Inflammatory macrophage treated with lipopolysaccharide for 1 hour (primary cell): Measurements from ENCODE around the gene OR5K1.
A peak's percentile ranks its signal among the peaks of the same experiment; 100 is the strongest.

Experiments
- DNase-seq, 2 donors: peaks; one replicate each; pipeline ENCODE4 v3.0.0-alpha.2; 2020 to 2022

OR5K1 gene

GRCh38 chr3:98462901-98463300 lies at the start of gene OR5K1:
Gene OR5K1, plus strand, starts transcription at chr3:98463201. Its CDS starts 6,376 bp downstream, at chr3:98469577.
- no peak for DNase-seq

DNA sequence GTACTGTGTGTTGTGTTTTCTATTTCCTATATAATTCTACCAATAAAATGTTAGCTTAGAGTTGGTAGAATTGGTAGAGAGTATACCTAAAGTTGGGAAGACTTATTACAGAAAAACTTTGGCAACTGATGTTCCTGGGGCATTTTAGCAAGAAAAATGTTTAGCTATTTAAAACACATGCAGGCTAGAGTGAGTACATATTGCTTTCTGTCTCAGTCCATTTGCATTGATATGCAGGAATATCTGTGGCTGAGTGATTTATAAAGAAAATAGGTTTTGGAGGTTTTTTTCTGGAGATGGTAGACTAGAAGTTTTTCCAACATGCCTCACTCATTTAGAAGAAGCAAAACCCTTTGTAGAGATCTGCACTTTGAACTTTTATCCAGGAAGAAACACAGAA lies 30.4 kb upstream of the OR5K1 start:
- DNase-seq: no peak

- DNase-seq: no peak
Observed at GRCh38 chr3:98433764-98434163, 29.2 kb upstream of the OR5K1 start.

DNA sequence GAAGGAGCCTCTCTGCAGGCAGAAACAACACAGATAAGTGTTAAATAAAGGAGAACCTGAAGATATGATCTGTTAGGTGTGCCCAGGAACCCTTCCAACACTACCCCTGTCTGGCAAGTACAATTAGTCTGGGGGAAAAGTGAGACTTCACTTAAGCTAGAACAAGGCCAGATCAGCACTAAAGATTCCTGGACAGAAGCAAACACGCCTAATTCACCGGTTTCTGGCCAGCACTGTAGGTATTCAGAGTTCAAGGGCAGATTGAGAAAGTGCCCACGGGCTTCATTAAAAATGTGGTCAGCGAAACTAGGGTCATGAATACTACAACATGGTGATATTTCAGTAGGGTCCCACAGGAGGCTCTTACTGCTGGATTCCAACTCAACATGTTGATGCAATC lies 28.6 kb upstream of the OR5K1 start:
- no peak for DNase-seq

- DNase-seq: no peak
Observed at GRCh38 chr3:98440283-98440682, 22.7 kb upstream of the OR5K1 start.

GRCh38 chr3:98445949-98446406 lies 17.0 kb upstream of the OR5K1 start:
- DNase-seq: no peak

DNA sequence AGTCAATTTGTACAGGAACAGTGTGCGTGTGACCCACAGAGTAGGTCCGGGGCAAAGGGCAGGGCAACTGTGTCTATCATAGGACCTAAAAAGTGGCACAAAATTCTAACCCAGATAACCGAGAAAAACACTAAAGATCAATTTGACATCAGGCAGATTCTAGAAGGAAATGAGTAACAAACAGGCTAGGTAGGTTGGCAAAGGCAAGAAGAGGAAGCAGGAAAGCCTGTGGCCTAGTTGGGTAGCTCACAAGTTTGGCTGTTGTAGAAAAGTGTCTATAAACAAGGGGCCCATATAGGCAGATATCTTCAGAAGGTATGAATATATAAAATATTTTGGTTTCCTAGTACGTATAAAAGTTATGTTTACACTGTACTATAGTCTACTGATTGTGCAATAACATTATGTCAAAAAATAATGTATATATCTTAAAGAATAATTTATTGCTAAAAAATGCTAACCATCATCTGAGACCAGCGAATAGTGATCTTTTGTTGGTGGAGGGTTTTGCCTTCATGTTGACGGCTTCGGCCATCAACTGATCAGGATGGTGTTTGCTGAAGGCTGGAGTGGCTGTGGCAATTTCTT lies 13.3 kb upstream of the OR5K1 start:
- DNase-seq: no peak

GRCh38 chr3:98450372-98450771 lies 12.6 kb upstream of the OR5K1 start:
- no peak for DNase-seq

- no peak for DNase-seq
Observed at GRCh38 chr3:98453827-98454226, 9.2 kb upstream of the OR5K1 start.

GRCh38 chr3:98454929-98455328 lies 8.1 kb upstream of the OR5K1 start:
- DNase-seq: no peak

GRCh38 chr3:98457543-98457942 lies 5.5 kb upstream of the OR5K1 start:
- no peak for DNase-seq

DNA sequence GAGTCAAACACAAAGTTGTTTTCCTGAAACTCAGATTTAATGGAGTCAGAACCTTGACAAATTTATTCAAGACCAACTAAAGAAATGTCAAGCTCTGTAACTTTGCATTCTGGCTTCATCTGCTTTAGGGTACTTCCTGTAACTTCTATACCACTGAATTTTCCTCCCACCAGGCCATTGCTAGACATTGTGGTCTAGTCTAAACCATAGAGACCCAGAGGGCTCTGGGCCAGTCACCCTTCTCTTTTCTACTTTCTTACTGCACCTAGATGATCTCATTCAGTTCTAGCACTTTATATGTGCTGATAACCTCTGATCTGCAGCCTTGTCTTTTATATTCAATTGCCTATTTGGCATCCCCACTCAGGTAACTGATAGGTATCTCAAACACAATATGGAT lies 2.8 kb upstream of the OR5K1 start:
- DNase-seq: no peak

- no peak for DNase-seq
Observed at GRCh38 chr3:98482717-98483482, 19.9 kb downstream of the OR5K1 start.

DNA sequence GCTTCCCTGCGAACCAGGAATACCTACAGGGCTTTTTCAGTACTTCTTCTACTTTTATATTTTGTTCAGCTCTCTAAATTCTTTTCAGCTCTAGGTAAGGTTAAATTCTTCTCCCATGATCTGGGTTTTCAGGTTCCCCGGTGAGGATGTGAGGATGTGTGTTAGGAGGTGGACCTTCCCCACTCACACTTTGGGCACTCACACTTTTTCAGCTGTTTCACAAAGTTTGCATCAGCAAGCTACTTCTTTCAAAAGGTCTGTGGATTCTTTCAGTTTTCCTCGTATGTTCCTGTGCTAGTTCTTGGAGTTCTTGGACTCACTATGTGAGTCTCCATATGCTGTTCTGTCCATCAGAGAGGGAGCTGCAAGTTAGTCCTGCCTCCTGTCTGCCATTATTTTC lies 20.6 kb downstream of the OR5K1 start:
- no peak for DNase-seq

GRCh38 chr3:98497381-98497780 lies 34.4 kb downstream of the OR5K1 start, which contains the start of gene OR5K2:
Gene OR5K2, plus strand, starts transcription at chr3:98497681. Its CDS starts 0 bp downstream, at chr3:98497681.
- no peak for DNase-seq

GRCh38 chr3:98500019-98500418 lies 37.0 kb downstream of the OR5K1 start:
- no peak for DNase-seq

GRCh38 chr3:98501270-98501669 lies 38.3 kb downstream of the OR5K1 start:
- no peak for DNase-seq

- DNase-seq: no peak
Observed at GRCh38 chr3:98501863-98502576, 39.0 kb downstream of the OR5K1 start.

- DNase-seq: no peak
Observed at GRCh38 chr3:98504539-98504938, 41.5 kb downstream of the OR5K1 start.

GRCh38 chr3:98508582-98508981 lies 45.6 kb downstream of the OR5K1 start:
- DNase-seq: no peak

GRCh38 chr3:98512576-98512975 lies 49.6 kb downstream of the OR5K1 start:
- no peak for DNase-seq

GRCh38 chr3:98513091-98513511 lies 50.1 kb downstream of the OR5K1 start:
- peak; percentile 4 to 18 for DNase-seq

- no peak for DNase-seq
Observed at GRCh38 chr3:98513736-98514135, 50.7 kb downstream of the OR5K1 start.

- DNase-seq: no peak
Observed at GRCh38 chr3:98514948-98515347, 51.9 kb downstream of the OR5K1 start.
